Measurements from ENCODE around the gene REPS1. TPM values are rescaled to one million over a fixed set of nuclear protein-coding genes. Genes with fewer than 3 reads are reported as not detected.

The REPS1 gene
- polyA plus RNA-seq, 1 of the 3 experiments (the other 2 are of a cell fraction), result 26.2 TPM

GRCh38 chr6:138882369-138883017 is 105.6 kb downstream of the REPS1 start (continued):
- no peak for TF ChIP-seq REST (IDR thresholded peaks at IDR 0.05; ENCODE audit: low read depth, low read length)

- no peaks in the 10 kb centered on the region for H3F3A ChIP-seq (replicated peaks; ENCODE audit: insufficient read depth)
- no peak for DNase-seq
- no peaks in the 10 kb centered on the region for H3K9me2 ChIP-seq
- H3K36me3 ChIP-seq (replicated peaks in 1 of 2; ENCODE audit: control insufficient read depth in 1 of 2, insufficient read depth in 2 of 2, low read length in 1 of 2), result no peaks in the 10 kb centered on the region
- no peak overlapping the region for H3K4me2 ChIP-seq
- no peaks in the 10 kb centered on the region; a peak in 1 of 4 replicates for H3K4me1 ChIP-seq (ENCODE audit: control insufficient read depth in 1 of 2, insufficient read depth in 2 of 2, low read depth in 1 of 2, low read length in 1 of 2)
- ChIA-PET POLR2A (no interaction called here), CTCF (no interaction called here)
- no peaks in the 10 kb centered on the region for H3K27me3 ChIP-seq (ENCODE audit: insufficient read depth)
- no peak overlapping the region for H3K9ac ChIP-seq
- H3K4me3 ChIP-seq (ENCODE audit: low read depth in 2 of 2, low read length in 1 of 2), result no peak overlapping the region
- WGBS (ENCODE audit: low lambda C conversion rate), result 75% methylated on average over 7 of the region's 8 CpGs
- TF ChIP-seq YY1 (IDR thresholded peaks at IDR 0.05; ENCODE audit: low read depth), result no peak
- H2AFZ ChIP-seq (ENCODE audit: low read depth), result no peak overlapping the region
- no peaks in the 10 kb centered on the region for H3K79me2 ChIP-seq (ENCODE audit: insufficient read depth)
- no peaks in the 10 kb centered on the region for H3K9me3 ChIP-seq
- no peaks in the 10 kb centered on the region for H4K20me1 ChIP-seq (ENCODE audit: insufficient read depth)
- H3K27ac ChIP-seq (ENCODE audit: low read depth in 2 of 2, low read length in 1 of 2), result no peak overlapping the region
These were observed 114.9 kb downstream of the REPS1 start for GRCh38 chr6:138873191-138873590.

GRCh38 chr6:138869398-138869797 is 118.7 kb downstream of the REPS1 start:
- DNase-seq, result no peak
- H3K9ac ChIP-seq, result no peak overlapping the region
- H3F3A ChIP-seq (replicated peaks; ENCODE audit: insufficient read depth), result no peaks in the 10 kb centered on the region
- no peaks in the 10 kb centered on the region for H3K9me3 ChIP-seq
- H3K4me1 ChIP-seq (ENCODE audit: control insufficient read depth in 1 of 2, insufficient read depth in 2 of 2, low read depth in 1 of 2, low read length in 1 of 2), result no peaks in the 10 kb centered on the region; a peak in 1 of 4 replicates
- ChIA-PET CTCF (no interaction called here), POLR2A (no interaction called here)
- H3K27ac ChIP-seq (ENCODE audit: low read depth in 2 of 2, low read length in 1 of 2), result no peak overlapping the region
- H3K79me2 ChIP-seq (ENCODE audit: insufficient read depth), result no peaks in the 10 kb centered on the region
- H3K4me3 ChIP-seq (ENCODE audit: low read depth in 2 of 2, low read length in 1 of 2), result no peak overlapping the region
- no peaks in the 10 kb centered on the region for H4K20me1 ChIP-seq (ENCODE audit: insufficient read depth)
- H3K27me3 ChIP-seq (ENCODE audit: insufficient read depth), result no peaks in the 10 kb centered on the region
- no peaks in the 10 kb centered on the region for H3K9me2 ChIP-seq
- no peak for TF ChIP-seq RFX5 (IDR thresholded peaks at IDR 0.05; ENCODE audit: low read length)
- WGBS (ENCODE audit: low lambda C conversion rate), result 67% methylated on average over 4 of the region's 4 CpGs
- no peak overlapping the region for H3K4me2 ChIP-seq
- H2AFZ ChIP-seq (ENCODE audit: low read depth), result no peak overlapping the region
- H3K36me3 ChIP-seq (replicated peaks in 1 of 2; ENCODE audit: control insufficient read depth in 1 of 2, insufficient read depth in 2 of 2, low read length in 1 of 2), result no peaks in the 10 kb centered on the region

- Histone ChIP-seq H3K27ac (ENCODE audit: low read depth in 2 of 2, low read length in 1 of 2) (no peak overlapping the region), H3K27me3 (ENCODE audit: insufficient read depth) (no peaks in the 10 kb centered on the region), H3K4me2 (no peak overlapping the region), H4K20me1 (ENCODE audit: insufficient read depth) (no peaks in the 10 kb centered on the region), H3K4me3 (ENCODE audit: low read depth in 2 of 2, low read length in 1 of 2) (no peak overlapping the region), H2AFZ (ENCODE audit: low read depth) (no peak overlapping the region), H3K9me2 (no peaks in the 10 kb centered on the region), H3F3A (replicated peaks; ENCODE audit: insufficient read depth) (no peaks in the 10 kb centered on the region), H3K79me2 (ENCODE audit: insufficient read depth) (no peaks in the 10 kb centered on the region), H3K9ac (no peak overlapping the region), H3K9me3 (no peaks in the 10 kb centered on the region), H3K4me1 (ENCODE audit: control insufficient read depth in 1 of 2, insufficient read depth in 2 of 2, low read depth in 1 of 2, low read length in 1 of 2) (no peaks in the 10 kb centered on the region; a peak in 1 of 4 replicates), H3K36me3 (replicated peaks in 1 of 2; ENCODE audit: control insufficient read depth in 1 of 2, insufficient read depth in 2 of 2, low read length in 1 of 2) (no peaks in the 10 kb centered on the region)
- CTCF ChIA-PET, result no interaction called here
- POLR2A ChIA-PET, result no interaction called here
- TF ChIP-seq YY1 (IDR thresholded peaks at IDR 0.05; ENCODE audit: low read depth), result no peak
- no peak for DNase-seq
These were observed 119.9 kb downstream of the REPS1 start for GRCh38 chr6:138868181-138868580.
